HG03354 (cell line): ENCODE results near the gene PRIM1.
"Not testable (repeated sequence)": the region's sequence is repeated elsewhere in the genome, so short reads cannot be mapped to it uniquely, and the experiment has no call there.

Source experiments
- ATAC-seq: cut with Tn5 transposase; IDR thresholded peaks from one replicate; pipeline ENCODE4 v1.9.1; 2021; ENCODE audit warnings: mild to moderate bottlenecking; ENCODE audit not compliant: unreplicated experiment, poor library complexity, severe bottlenecking

Gene PRIM1

GRCh38 chr12:56763753-56764657 lies 11.9 kb upstream of the PRIM1 start:
- no peak for ATAC-seq

GRCh38 chr12:56761812-56762211 lies 9.7 kb upstream of the PRIM1 start:
- no peak for ATAC-seq

DNA sequence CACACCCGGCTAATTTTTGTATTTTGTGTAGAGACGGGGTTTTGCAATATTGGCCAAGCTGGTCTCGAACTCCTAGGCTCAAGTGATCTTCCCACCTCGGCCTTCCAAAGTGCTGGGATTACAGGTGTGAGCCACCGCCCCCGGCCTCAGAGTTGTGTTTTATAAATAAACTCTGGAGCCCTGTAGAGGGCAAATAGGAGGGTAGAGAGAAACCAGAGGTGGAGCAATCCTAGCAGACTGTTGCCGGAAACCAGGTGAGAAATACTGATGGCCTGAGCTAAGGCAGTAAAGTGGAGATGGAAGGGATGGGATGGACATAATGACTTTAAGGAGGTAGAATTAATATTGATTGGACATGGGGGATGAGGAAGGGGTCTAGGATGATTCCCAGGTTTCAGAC lies 8.3 kb upstream of the PRIM1 start:
- ATAC-seq, result no peak

GRCh38 chr12:56759263-56759908 lies 7.3 kb upstream of the PRIM1 start:
- no peak for ATAC-seq

- ATAC-seq, result no peak
Measured at GRCh38 chr12:56758728-56759262, 6.7 kb upstream of the PRIM1 start.

GRCh38 chr12:56757971-56758370 lies 5.8 kb upstream of the PRIM1 start:
- not testable (repeated sequence) for ATAC-seq

DNA sequence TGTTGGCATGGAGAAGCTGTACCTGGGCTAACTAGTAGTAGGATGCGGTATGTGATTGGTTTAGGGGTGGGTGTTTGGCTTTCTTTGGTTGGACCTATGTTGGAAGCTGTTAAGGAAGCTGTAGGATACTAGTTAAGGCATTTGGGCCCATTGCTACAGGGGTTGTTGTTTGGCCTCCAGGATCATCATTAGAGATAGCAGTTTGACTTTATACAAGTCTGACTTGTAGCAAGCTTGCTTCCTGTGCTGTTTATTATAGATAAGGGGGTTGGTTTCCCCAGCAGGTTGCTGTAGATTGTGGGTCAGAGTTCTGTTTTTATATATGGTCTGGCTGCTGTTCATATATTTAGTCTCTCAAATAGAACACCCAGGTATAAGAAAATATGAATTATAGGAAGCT lies 1.4 kb upstream of the PRIM1 start:
- no peak for ATAC-seq

GRCh38 chr12:56750596-56750995 lies 1.5 kb downstream of the PRIM1 start:
- ATAC-seq, result not testable (repeated sequence)

DNA sequence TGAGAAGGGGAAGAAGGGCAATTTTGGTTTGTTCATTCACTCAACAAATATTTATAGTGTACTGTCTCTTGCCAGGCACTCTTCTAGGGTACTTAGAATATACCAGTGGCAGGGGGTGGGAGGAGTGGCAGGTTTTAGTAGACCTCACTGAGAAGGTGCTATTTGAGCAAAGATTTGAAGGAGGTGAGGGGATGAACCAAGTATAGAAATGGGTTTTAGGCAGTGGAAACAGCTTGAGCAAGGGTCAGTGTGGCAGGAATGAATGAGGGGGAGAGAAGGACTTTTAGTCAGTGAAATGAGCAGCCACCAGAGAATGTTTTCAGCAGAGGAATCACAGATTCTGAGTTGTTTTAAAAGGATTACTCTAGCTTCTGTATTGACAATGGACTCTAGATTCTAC lies 2.3 kb downstream of the PRIM1 start:
- ATAC-seq, result no peak

GRCh38 chr12:56749359-56749758 lies 2.8 kb downstream of the PRIM1 start:
- no peak for ATAC-seq

GRCh38 chr12:56728139-56728861 lies 23.8 kb downstream of the PRIM1 start:
- no peak for ATAC-seq

DNA sequence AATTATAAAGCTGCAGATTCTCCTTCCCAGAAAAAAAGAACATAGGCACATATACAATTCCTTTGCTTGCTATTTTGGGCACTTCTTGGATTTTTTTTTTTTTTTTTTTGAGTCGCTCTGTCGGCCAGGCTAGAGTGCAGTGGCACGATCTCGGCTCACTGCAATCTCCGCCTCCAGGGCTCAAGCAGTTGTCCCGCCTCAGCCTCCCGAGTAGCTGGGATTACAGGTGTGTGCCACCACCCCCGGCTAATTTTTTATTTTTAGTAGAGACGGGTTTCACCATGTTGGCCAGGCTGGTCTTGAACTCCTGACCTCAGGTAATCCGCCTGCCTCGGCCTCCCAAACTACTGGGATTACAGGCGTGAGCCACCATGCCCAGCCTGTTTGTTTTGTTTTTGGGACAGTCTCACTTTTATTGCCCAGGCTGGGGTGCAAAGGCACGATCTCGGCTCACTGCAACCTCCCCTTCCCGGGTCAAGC lies 25.9 kb downstream of the PRIM1 start:
- ATAC-seq, result not testable (repeated sequence)

GRCh38 chr12:56725723-56726102 lies 26.4 kb downstream of the PRIM1 start:
- no peak for ATAC-seq

GRCh38 chr12:56724972-56725722 lies 27.0 kb downstream of the PRIM1 start, which contains the start of gene NACA:
TSS of gene NACA (minus strand) at chr12:56725299. CDS start at chr12:56724521, 778 bp downstream.
- peak; percentile 93 for ATAC-seq

GRCh38 chr12:56724701-56724971 lies 27.5 kb downstream of the PRIM1 start:
- no peak for ATAC-seq

- ATAC-seq, result no peak
Measured at GRCh38 chr12:56723889-56724700, 28.0 kb downstream of the PRIM1 start.

DNA sequence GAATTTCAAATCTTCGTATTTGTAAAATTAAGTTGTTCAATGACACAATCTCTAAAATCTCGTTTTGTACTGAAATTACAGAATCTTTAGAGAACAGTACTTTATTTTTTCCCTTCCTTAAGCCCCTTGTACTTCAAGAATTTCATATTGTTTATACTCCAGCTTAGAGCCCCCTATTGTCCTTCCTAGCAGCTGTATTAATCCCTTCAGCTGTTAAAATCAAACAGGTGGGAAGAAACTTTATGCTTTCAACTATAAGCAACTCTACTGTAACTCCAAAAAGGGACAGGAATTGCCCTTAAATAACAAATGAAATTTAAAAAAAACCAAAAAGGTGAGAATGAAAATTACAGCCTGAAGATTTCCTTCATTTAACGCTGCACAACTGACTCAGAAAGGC lies 28.8 kb downstream of the PRIM1 start:
- no peak for ATAC-seq

DNA sequence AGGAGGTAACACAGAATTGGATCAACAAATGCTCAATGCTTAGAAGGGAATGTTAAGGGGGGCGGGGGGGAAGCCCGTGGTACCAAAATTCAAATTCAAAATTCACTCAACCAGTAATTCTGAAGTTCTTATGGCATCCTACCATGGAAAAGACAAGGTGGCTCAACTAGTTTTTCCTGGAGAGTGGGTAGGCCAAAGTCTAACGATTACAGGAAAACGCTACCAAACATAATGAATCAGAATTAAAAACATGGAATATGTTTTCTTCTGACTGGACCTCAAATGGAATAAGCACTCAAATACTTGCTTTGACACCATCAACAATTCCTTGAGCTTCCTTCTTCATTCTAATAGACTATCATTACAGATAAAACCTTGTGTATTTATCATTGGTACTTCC lies 29.3 kb downstream of the PRIM1 start:
- no peak for ATAC-seq

GRCh38 chr12:56721721-56722120 lies 30.4 kb downstream of the PRIM1 start:
- ATAC-seq, result no peak
